Activated T-helper 17 cell treated with anti-CD3 and anti-CD28 coated beads, Interleukin-2, amount 50 U/mL, for 72 hours (primary cell): ENCODE results near the gene SHTN1. TPM values are rescaled to one million over a fixed set of nuclear protein-coding genes. Genes with fewer than 3 reads are reported as not detected.

Experiments
- ATAC-seq: fragments of 150-1000 bp; cut with Tn5 transposase; replicated peaks from 2 replicates; pipeline ENCODE4 v1.10.0; 2021; ENCODE audit warnings: mild to moderate bottlenecking, moderate library complexity
- H3K27ac Mint-ChIP-seq: one replicate; pipeline ENCODE4 v1.8.0; 2022; ENCODE audit warnings: mixed read lengths
- H3K27me3 Mint-ChIP-seq: one replicate; pipeline ENCODE4 v1.8.0; 2022; ENCODE audit warnings: mixed read lengths
- H3K36me3 Mint-ChIP-seq: one replicate; pipeline ENCODE4 v1.8.0; 2022; ENCODE audit warnings: low read depth, mild to moderate bottlenecking, mixed read lengths
- H3K4me1 Mint-ChIP-seq: one replicate; pipeline ENCODE4 v1.8.0; 2022; ENCODE audit warnings: mixed read lengths
- H3K4me3 Mint-ChIP-seq: one replicate; pipeline ENCODE4 v1.8.0; 2022; ENCODE audit warnings: mild to moderate bottlenecking, mixed read lengths
- H3K9me3 Mint-ChIP-seq: one replicate; pipeline ENCODE4 v1.8.0; 2022; ENCODE audit warnings: mixed read lengths
- total RNA-seq, 2 donors: library from RNA; stranded (reverse); gene quantifications; one replicate each; pipeline ENCODE4 v1.2.3, GENCODE V29; 2022

SHTN1 gene
- total RNA-seq, 2 donors from 2014 or later: 0.13 to 0.28 TPM

DNA sequence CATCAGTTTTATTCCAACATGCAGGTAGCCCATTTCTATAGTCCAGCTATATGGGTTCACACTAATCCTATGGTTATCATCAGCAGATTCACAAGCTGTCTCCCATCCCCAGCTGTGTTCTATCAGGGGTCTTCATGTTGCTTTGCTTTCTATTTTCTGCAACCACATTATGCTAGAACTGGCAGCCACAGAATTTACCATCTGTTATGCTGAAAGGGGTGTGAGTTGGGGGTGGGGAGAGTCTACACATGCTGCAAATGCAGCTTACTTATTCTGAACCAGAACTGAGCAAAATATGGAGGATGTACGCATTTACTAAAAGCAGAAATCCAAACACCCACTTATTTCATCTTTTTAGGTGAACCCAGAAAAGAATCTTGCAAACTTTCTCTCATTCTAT is 32.9 kb downstream of the SHTN1 start:
- Mint-ChIP-seq H3K4me1 (no peaks in the 10 kb centered on the region), H3K36me3 (no peaks in the 10 kb centered on the region), H3K9me3 (no peaks in the 10 kb centered on the region), H3K27me3 (peaks cover 8% of the 10 kb centered on the region), H3K27ac (no peak overlapping the region), H3K4me3 (no peak overlapping the region)
- ATAC-seq: no peak

- H3K27ac Mint-ChIP-seq: no peak overlapping the region
- no peaks in the 10 kb centered on the region for H3K4me1 Mint-ChIP-seq
- no peaks in the 10 kb centered on the region for H3K36me3 Mint-ChIP-seq
- H3K9me3 Mint-ChIP-seq: no peaks in the 10 kb centered on the region
- peaks cover 3% of the 10 kb centered on the region for H3K27me3 Mint-ChIP-seq
- no peak for ATAC-seq
- H3K4me3 Mint-ChIP-seq: no peak overlapping the region
Observed at GRCh38 chr10:116970050-116970449, 34.9 kb downstream of the SHTN1 start.

DNA sequence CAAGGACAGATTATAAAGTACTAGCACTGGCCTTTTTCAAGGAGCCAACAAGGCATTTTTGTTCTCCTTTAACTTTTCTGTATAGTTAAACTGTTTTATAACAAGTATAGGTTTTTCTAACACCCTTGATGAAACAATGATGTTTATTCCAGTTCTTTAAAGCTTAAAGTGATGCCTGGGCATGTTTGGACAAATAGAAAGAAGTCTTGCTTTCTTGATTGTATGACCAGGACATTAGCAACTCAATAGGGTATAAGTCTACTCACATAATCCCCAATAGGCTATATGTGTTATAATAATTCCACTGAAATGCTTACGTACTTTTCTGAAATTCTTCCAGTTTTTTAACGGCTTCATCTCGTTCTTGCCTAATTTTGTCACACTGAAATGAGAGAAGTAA is 36.7 kb downstream of the SHTN1 start:
- no peaks in the 10 kb centered on the region for H3K4me1 Mint-ChIP-seq

DNA sequence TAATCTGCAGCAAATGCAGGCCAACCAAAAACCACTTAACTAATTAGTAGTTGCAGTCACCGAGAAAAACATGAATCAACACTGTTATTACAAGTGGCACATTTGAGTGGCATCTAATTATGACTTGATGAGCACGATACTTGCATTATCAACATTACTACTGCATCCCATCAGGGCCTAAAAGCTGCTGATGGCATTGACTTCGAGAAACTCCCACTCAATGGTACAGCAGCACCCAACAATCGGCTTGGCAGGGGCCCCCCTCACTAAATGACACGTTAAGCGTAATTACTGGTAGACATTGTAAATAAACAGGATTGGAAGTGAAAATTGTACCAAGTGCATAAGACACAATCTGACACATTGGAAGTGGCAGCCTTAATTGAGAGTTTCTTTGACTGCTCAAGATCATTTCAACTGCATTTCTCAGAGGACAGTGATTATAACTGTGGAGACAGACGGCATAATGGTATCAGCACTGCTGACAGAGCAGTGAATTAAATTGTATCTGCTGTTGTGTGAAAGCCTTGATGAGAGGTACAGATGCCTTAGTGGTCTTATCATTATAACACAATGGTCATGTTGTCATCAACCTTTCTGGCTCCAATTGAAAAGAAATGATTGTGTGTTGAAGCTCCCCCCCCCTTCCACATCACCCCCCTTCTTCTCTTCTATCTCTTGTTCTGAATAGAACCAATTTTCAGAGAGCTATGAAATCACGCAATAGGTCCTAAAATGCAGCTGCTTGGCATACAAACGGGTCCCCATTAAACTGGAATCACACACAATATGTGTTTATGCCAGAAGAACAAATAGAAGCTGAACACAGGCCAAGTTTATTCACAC is 43.4 kb downstream of the SHTN1 start:
- Mint-ChIP-seq H3K9me3 (no peaks in the 10 kb centered on the region), H3K36me3 (no peaks in the 10 kb centered on the region), H3K27ac (no peak overlapping the region), H3K4me3 (no peak overlapping the region), H3K27me3 (peaks cover 3% of the 10 kb centered on the region), H3K4me1 (no peaks in the 10 kb centered on the region)
- no peak for ATAC-seq

More for the DNA sequence above, 36.7 kb downstream of the SHTN1 start:
- Mint-ChIP-seq H3K9me3 (no peaks in the 10 kb centered on the region), H3K4me3 (no peak overlapping the region), H3K27me3 (peaks cover 3% of the 10 kb centered on the region), H3K27ac (no peak overlapping the region), H3K36me3 (no peaks in the 10 kb centered on the region)
- ATAC-seq: no peak

DNA sequence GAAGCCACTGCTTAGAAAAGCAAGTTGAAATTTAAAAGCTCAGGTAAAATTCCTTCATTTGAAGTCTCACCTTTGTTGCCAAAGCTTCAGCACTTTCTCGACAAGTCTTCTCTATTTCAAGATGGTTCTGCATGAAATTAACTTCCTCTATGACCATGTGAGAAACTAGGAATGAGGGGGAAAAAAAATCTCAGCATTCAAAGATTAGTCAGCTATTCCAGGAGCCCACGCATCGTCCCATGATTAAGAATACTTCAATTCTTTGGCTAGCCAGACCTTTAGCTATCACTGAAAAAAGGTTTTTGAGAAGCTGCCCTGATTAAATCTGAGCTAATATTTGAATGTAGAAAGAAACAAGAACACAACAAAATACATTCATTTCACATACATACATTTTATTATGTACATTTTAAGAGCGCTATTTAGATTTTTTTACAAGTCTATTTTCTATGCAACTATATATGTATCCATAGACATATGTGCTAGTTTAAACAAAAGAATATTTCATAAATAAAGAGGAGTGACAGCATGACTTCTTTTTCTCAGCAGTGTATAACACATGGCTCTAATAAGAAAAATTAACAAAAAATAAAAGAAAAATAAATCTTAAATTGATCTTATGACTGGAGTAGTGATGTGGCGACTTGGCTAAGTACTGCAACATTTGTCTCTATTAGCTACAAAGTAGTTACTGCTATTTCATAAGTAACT is 44.8 kb downstream of the SHTN1 start:
- no peak overlapping the region for H3K27ac Mint-ChIP-seq
- H3K9me3 Mint-ChIP-seq: no peaks in the 10 kb centered on the region
- no peak for ATAC-seq
- H3K4me1 Mint-ChIP-seq: no peaks in the 10 kb centered on the region
- no peaks in the 10 kb centered on the region for H3K36me3 Mint-ChIP-seq
- peaks cover 3% of the 10 kb centered on the region for H3K27me3 Mint-ChIP-seq
- no peak overlapping the region for H3K4me3 Mint-ChIP-seq

DNA sequence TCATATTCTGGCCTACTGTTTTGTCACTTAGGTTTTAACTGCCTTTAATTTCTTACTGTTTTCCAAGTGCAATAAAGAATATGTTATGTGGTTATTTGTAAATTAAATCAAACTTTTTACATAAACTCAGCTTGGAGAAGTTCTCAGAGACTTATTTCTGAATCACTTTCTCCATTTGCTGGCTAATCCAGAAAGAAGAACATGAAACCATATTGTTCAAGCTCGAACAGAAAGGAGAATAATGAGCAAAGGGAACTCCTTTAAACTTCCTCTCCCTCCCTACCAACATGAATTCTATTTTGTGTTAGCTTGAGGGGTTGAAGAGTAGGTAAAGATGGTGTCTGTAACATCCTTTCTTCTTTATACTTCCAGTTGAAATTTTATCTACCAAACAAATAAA is 52.3 kb downstream of the SHTN1 start:
- no peaks in the 10 kb centered on the region for H3K9me3 Mint-ChIP-seq
- no peak overlapping the region for H3K4me3 Mint-ChIP-seq
- H3K36me3 Mint-ChIP-seq: no peaks in the 10 kb centered on the region
- H3K4me1 Mint-ChIP-seq: no peaks in the 10 kb centered on the region
- no peak for ATAC-seq
- no peak overlapping the region for H3K27ac Mint-ChIP-seq
- peaks cover 2% of the 10 kb centered on the region for H3K27me3 Mint-ChIP-seq

DNA sequence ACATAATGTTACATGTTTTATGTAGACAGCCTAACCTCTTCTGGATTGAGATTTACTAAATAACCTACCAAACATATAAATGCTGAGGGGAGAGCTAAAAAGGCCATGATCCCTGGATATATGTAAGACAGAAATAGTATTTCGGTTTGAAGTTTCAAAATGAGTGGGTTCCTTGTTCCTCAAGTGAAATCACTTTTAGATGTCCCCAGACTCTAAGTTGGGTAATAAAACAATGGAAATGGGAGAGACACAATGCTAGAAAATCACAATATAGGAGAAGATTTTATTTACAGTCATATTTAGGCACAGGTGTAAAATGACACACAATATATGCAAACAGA is 56.5 kb downstream of the SHTN1 start:
- Mint-ChIP-seq H3K36me3 (no peaks in the 10 kb centered on the region), H3K4me3 (no peak overlapping the region), H3K4me1 (no peaks in the 10 kb centered on the region), H3K27ac (no peak overlapping the region), H3K27me3 (no peaks in the 10 kb centered on the region), H3K9me3 (no peaks in the 10 kb centered on the region)
- ATAC-seq: no peak

- H3K27ac Mint-ChIP-seq: no peak overlapping the region
- H3K27me3 Mint-ChIP-seq: no peaks in the 10 kb centered on the region
- H3K4me1 Mint-ChIP-seq: no peaks in the 10 kb centered on the region
- no peaks in the 10 kb centered on the region for H3K9me3 Mint-ChIP-seq
- H3K36me3 Mint-ChIP-seq: no peaks in the 10 kb centered on the region
- ATAC-seq: no peak
- no peak overlapping the region for H3K4me3 Mint-ChIP-seq
Observed at GRCh38 chr10:116947841-116948529, 57.0 kb downstream of the SHTN1 start.

DNA sequence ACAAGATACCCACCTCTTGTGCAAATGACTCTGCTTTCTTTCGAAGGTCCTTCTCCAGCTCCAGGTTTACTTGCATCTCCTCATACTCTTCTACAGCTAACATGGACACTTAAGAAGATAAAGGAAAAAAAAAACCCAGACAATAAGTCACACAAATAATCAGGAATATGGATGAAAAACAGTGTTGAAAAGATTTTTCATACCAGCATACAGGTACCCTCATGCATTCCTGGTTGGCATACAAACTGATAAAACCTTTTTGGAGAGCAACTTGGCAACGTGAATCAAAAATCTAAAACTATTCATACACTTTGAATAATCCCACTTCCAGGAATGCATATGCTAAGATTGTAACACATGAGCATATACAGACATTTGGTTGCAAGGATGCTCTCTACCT is 60.1 kb downstream of the SHTN1 start:
- no peaks in the 10 kb centered on the region for H3K9me3 Mint-ChIP-seq
- ATAC-seq: no peak
- H3K4me3 Mint-ChIP-seq: no peak overlapping the region
- H3K27ac Mint-ChIP-seq: no peak overlapping the region
- no peaks in the 10 kb centered on the region for H3K4me1 Mint-ChIP-seq
- peaks cover 3% of the 10 kb centered on the region for H3K27me3 Mint-ChIP-seq
- H3K36me3 Mint-ChIP-seq: no peaks in the 10 kb centered on the region

- Mint-ChIP-seq H3K36me3 (no peaks in the 10 kb centered on the region), H3K27ac (no peak overlapping the region), H3K4me1 (no peaks in the 10 kb centered on the region), H3K4me3 (no peak overlapping the region), H3K27me3 (peaks cover 4% of the 10 kb centered on the region), H3K9me3 (peaks cover 13% of the 10 kb centered on the region)
- no peak for ATAC-seq
Observed at GRCh38 chr10:116931806-116932205, 73.2 kb downstream of the SHTN1 start.

DNA sequence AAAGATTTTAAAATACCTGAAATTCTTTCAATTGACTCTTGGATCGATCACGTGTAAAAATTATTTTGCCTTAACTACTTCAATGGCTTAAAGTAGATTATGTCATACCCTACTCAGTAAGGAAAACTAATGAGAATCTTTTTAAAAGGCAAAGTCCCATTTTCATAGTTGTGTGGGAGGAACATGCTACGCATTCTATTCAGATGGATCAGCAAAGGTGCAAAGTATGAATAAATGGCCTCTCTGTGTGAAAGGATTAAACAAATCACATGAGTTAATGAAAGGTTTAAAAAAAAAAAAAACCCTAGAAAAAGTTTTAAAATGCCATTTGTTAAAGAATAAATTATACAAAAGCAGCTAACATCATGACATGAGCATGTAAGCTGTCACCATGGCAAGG is 78.6 kb downstream of the SHTN1 start:
- Mint-ChIP-seq H3K27ac (no peak overlapping the region), H3K9me3 (peaks cover 4% of the 10 kb centered on the region), H3K4me1 (no peaks in the 10 kb centered on the region), H3K4me3 (no peak overlapping the region), H3K36me3 (no peaks in the 10 kb centered on the region), H3K27me3 (no peaks in the 10 kb centered on the region)
- ATAC-seq: no peak

- no peaks in the 10 kb centered on the region for H3K4me1 Mint-ChIP-seq
- peaks cover 4% of the 10 kb centered on the region for H3K9me3 Mint-ChIP-seq
- H3K27me3 Mint-ChIP-seq: peaks cover 2% of the 10 kb centered on the region
- ATAC-seq: no peak
- no peaks in the 10 kb centered on the region for H3K36me3 Mint-ChIP-seq
- no peak overlapping the region for H3K4me3 Mint-ChIP-seq
- no peak overlapping the region for H3K27ac Mint-ChIP-seq
Observed at GRCh38 chr10:116925056-116925455, 79.9 kb downstream of the SHTN1 start.

DNA sequence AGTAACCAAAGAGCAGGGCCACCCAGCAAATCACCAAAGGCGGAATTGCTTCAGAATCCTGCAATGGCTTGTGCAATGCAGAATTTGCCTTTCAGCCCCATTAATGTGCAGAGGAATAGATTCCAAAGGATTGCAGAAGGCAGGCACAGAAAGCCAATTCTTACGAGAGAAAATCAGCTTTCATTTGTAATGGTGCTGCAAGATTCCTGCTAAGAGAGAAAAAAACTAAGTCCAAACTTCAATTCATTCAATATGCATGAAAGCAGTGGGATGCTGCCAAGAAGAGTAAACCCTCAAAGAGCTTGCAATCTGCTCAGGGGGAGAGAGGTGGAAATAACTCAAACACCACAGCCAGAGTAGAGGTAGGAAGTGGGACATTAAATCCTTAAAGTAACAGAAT is 85.3 kb downstream of the SHTN1 start:
- no peaks in the 10 kb centered on the region for H3K9me3 Mint-ChIP-seq
- H3K36me3 Mint-ChIP-seq: no peaks in the 10 kb centered on the region
- H3K27me3 Mint-ChIP-seq: peaks cover 5% of the 10 kb centered on the region
- no peak overlapping the region for H3K27ac Mint-ChIP-seq
- no peaks in the 10 kb centered on the region for H3K4me1 Mint-ChIP-seq
- no peak overlapping the region for H3K4me3 Mint-ChIP-seq
- no peak for ATAC-seq

GRCh38 chr10:116919164-116919563 is 85.8 kb downstream of the SHTN1 start:
- Mint-ChIP-seq H3K9me3 (no peaks in the 10 kb centered on the region), H3K36me3 (no peaks in the 10 kb centered on the region), H3K27me3 (peaks cover 5% of the 10 kb centered on the region), H3K4me3 (no peak overlapping the region), H3K27ac (no peak overlapping the region), H3K4me1 (no peaks in the 10 kb centered on the region)
- ATAC-seq: no peak

DNA sequence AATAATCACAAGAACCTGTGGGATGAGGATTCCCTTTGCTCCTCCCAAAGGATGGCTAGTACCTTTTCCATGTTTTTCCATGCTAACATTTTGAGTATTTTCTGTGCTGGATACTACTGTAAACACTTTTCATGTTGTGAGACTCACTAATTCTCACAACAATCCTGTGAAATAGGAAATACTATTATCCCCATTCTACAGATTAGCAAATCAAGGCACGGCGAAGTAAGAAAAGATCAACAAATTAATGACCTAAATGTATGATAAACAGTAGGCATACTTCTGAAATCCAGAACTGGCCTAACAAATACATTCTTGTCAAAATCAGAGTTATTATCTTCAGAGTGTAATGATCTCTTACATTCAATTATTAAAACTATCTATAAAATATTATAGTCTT is 86.4 kb downstream of the SHTN1 start:
- H3K4me3 Mint-ChIP-seq: no peak overlapping the region
- H3K27me3 Mint-ChIP-seq: peaks cover 5% of the 10 kb centered on the region
- no peak for ATAC-seq
- no peaks in the 10 kb centered on the region for H3K4me1 Mint-ChIP-seq
- no peak overlapping the region for H3K27ac Mint-ChIP-seq
- no peaks in the 10 kb centered on the region for H3K36me3 Mint-ChIP-seq
- no peaks in the 10 kb centered on the region for H3K9me3 Mint-ChIP-seq
